Measurements from ENCODE around the gene SLC12A3.

GRCh38 chr16:56865394-56866062, 521 bp downstream of the SLC12A3 start:
- TF ChIP-seq CTCF (IDR thresholded peaks at IDR 0.05) (no peak), ZFX (IDR thresholded peaks at IDR 0.05; ENCODE audit: borderline replicate concordance) (no peak)
